Osteocyte (in vitro differentiated cells): ENCODE measurements around the gene C16orf78. TPM values are rescaled to one million over a fixed set of nuclear protein-coding genes. Genes with fewer than 3 reads are reported as not detected.

Experiments
- DNase-seq: peaks from one replicate; pipeline ENCODE4 v3.0.0; 2021; ENCODE audit warnings: mixed read lengths; ENCODE audit not compliant: unreplicated experiment; ENCODE audit errors: extremely low spot score
- H3K27ac Mint-ChIP-seq: one replicate; pipeline ENCODE4 v1.8.0; 2021; ENCODE audit warnings: mild to moderate bottlenecking, mixed read lengths; ENCODE audit not compliant: unreplicated experiment
- H3K27me3 Mint-ChIP-seq: one replicate; pipeline ENCODE4 v1.8.0; 2021; ENCODE audit warnings: mixed read lengths; ENCODE audit not compliant: unreplicated experiment
- H3K36me3 Mint-ChIP-seq: one replicate; pipeline ENCODE4 v1.8.0; 2021; ENCODE audit warnings: mixed read lengths; ENCODE audit not compliant: unreplicated experiment
- H3K4me1 Mint-ChIP-seq: one replicate; pipeline ENCODE4 v1.8.0; 2021; ENCODE audit warnings: mixed read lengths; ENCODE audit not compliant: unreplicated experiment
- H3K4me3 Mint-ChIP-seq: one replicate; pipeline ENCODE4 v1.8.0; 2021; ENCODE audit warnings: mild to moderate bottlenecking, moderate library complexity, mixed read lengths; ENCODE audit not compliant: unreplicated experiment
- H3K9me3 Mint-ChIP-seq: one replicate; pipeline ENCODE4 v1.8.0; 2021; ENCODE audit warnings: mixed read lengths; ENCODE audit not compliant: unreplicated experiment
- total RNA-seq: library from RNA; stranded (reverse); gene quantifications from 2 replicates; pipeline ENCODE4 v1.2.1, GENCODE V29; 2021
- TF ChIP-seq, protein P1 (sequence below): fragments of 200-600 bp; sonication (generic); IDR thresholded peaks from 2 replicates; pipeline ENCODE4 v1.5.0; 2021; ENCODE audit warnings: antibody characterized with exemption, mild to moderate bottlenecking, moderate library complexity

Gene C16orf78
- total RNA-seq, 1 donor from 2014 or later, result not detected

DNA sequence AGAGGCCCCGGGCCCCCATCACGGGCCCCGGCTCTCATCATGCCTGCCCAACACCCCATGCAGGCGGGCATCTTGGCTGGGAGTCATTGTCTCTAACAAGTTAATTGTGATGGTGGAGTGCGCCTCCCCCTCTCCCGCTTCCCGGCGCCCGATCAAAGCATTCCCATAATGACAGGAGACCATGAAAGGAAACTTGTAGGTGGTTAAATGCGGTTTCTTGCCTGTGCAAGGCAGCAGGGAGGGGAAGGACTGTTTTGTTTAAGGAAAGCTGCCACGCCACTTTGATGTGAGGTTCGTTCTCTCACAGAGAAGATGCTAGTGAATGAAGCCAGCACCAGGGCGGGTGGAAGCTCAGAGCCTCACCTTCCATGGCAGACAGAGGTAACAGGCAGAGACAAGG is 45.4 kb downstream of the C16orf78 start:
- Mint-ChIP-seq H3K9me3 (no peaks in the 10 kb centered on the region), H3K4me3 (no peak overlapping the region), H3K36me3 (no peaks in the 10 kb centered on the region), H3K27me3 (peaks cover 8% of the 10 kb centered on the region), H3K27ac (no peak overlapping the region), H3K4me1 (no peaks in the 10 kb centered on the region)
- TF ChIP-seq, protein P1, sequence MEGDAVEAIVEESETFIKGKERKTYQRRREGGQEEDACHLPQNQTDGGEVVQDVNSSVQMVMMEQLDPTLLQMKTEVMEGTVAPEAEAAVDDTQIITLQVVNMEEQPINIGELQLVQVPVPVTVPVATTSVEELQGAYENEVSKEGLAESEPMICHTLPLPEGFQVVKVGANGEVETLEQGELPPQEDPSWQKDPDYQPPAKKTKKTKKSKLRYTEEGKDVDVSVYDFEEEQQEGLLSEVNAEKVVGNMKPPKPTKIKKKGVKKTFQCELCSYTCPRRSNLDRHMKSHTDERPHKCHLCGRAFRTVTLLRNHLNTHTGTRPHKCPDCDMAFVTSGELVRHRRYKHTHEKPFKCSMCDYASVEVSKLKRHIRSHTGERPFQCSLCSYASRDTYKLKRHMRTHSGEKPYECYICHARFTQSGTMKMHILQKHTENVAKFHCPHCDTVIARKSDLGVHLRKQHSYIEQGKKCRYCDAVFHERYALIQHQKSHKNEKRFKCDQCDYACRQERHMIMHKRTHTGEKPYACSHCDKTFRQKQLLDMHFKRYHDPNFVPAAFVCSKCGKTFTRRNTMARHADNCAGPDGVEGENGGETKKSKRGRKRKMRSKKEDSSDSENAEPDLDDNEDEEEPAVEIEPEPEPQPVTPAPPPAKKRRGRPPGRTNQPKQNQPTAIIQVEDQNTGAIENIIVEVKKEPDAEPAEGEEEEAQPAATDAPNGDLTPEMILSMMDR, result no peak
- DNase-seq, result no peak

DNA sequence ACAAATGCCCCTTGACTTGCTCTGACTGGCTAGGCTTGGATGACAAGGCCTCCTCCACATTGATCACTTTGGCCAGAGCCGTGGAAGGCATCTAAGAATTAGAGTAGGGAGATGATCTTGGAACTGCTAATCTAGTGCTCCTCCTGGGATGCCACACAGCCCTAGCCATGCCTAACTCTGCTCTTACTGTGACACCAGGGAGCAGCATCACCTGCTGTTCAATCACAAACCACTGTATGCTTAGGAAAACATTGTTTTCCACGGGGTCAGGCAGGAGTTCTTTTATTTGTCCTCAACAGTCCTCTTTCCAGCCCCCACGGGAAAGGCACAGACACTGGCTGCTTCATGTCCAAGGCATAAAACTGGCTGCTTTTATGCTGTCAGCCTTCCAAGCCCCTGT is 46.3 kb downstream of the C16orf78 start:
- Mint-ChIP-seq H3K4me1 (no peaks in the 10 kb centered on the region), H3K36me3 (no peaks in the 10 kb centered on the region), H3K4me3 (no peak overlapping the region), H3K9me3 (no peaks in the 10 kb centered on the region), H3K27ac (no peak overlapping the region), H3K27me3 (peaks cover 8% of the 10 kb centered on the region)
- TF ChIP-seq, protein P1, result no peak
- no peak for DNase-seq

DNA sequence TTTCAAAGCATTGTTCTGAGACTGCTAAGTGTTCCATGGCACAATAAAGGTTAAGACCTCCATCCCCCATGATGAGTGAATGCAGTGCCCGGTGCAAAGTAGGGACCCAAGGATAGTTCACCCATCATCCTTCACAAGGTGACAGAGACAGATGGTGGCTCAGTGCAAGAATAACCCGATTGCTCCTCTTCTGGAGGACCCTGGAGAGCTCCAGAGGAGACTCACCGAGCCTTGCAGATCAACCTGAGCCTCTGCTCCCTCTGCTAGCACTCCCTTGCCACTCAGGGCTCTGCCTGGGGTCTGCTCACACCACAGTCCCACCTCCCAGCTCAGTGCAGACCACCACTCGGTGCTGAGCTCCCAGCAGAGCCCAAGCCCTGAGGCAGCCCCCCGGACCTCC is 49.3 kb downstream of the C16orf78 start:
- Mint-ChIP-seq H3K4me1 (no peaks in the 10 kb centered on the region), H3K27me3 (peaks cover 6% of the 10 kb centered on the region), H3K27ac (no peak overlapping the region)

DNA sequence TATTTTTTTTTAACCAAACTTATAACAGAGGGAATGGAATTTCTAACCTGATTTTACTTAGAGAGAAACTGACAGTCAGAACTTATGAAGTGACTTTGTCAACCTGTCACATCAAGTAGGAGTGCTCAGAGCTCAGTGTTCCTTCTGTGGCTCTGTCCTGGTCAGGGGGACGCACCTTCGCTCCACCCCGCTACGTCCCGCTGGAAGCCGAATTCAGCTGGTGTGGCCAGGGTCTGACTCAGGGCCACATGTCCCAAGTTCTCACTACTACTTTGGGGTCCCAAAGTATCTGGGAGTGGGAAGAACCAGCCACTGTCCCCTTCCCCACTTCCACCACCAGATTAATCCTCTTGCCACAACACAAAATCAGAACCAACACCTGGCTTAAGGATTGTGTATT is 51.4 kb downstream of the C16orf78 start:
- no peak for DNase-seq
- TF ChIP-seq, protein P1, result no peak
- Mint-ChIP-seq H3K27ac (no peak overlapping the region), H3K36me3 (no peaks in the 10 kb centered on the region), H3K27me3 (peaks cover under 1% of the 10 kb centered on the region), H3K9me3 (no peaks in the 10 kb centered on the region), H3K4me3 (no peak overlapping the region), H3K4me1 (no peaks in the 10 kb centered on the region)

More for the DNA sequence above, 49.3 kb downstream of the C16orf78 start:
- H3K9me3 Mint-ChIP-seq, result no peaks in the 10 kb centered on the region
- TF ChIP-seq, protein P1, result no peak
- H3K36me3 Mint-ChIP-seq, result no peaks in the 10 kb centered on the region
- DNase-seq, result no peak
- H3K4me3 Mint-ChIP-seq, result no peak overlapping the region

DNA sequence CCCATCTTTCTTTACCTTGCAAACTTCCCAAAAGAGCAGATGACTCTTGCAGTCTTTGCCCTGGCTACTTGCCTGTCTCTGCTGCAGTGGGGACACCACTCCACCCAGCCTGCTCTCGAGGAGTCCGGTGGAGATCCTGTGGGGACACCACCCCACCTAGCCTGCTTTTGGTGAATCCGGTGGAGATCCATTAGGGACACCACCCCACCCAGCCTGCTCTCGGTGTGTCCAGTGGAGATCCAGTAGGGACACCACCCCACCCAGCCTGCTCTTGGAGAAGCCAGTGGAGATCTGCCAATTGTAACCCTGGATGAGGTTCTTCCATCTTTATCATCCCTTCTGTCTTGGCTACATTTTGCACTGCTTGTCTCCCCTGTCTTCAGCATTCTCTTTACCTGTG is 54.2 kb downstream of the C16orf78 start:
- H3K4me3 Mint-ChIP-seq, result no peak overlapping the region
- H3K27ac Mint-ChIP-seq, result no peak overlapping the region
- TF ChIP-seq, protein P1, result no peak
- peaks cover 5% of the 10 kb centered on the region for H3K27me3 Mint-ChIP-seq
- no peak for DNase-seq
- no peaks in the 10 kb centered on the region for H3K9me3 Mint-ChIP-seq
- no peaks in the 10 kb centered on the region for H3K4me1 Mint-ChIP-seq
- H3K36me3 Mint-ChIP-seq, result no peaks in the 10 kb centered on the region
